SU-DHL-6 (cell line): ENCODE results near the gene SEBOX.

ENCODE experiments used
- CTCF ChIP-seq: fragments of 200-600 bp; sonication (generic); IDR thresholded peaks from one replicate; pipeline ENCODE4 v1.5.1; 2017; ENCODE audit warnings: antibody characterized with exemption, mild to moderate bottlenecking, low read length, moderate library complexity; ENCODE audit not compliant: insufficient read depth, poor library complexity, severe bottlenecking
- EZH2phosphoT487 ChIP-seq: fragments of 200-600 bp; sonication (generic), shearing (Covaris generic); conservative IDR thresholded peaks from 2 replicates; pipeline ENCODE4 v1.6.1; 2018; ENCODE audit warnings: mild to moderate bottlenecking, antibody characterized with exemption, low read length, moderate library complexity, mixed read lengths

- TF ChIP-seq CTCF (no peak), EZH2phosphoT487 (no peak)
Observed at GRCh38 chr17:28395426-28395825, 30.4 kb upstream of the SEBOX start.
